AG09319 (cell line): ENCODE measurements around the gene NSD1.
A peak's percentile ranks its signal among the peaks of the same experiment; 100 is the strongest.

Experiments
- DNase-seq: peaks from one replicate; pipeline ENCODE4 v3.0.0-alpha.2; 2010; ENCODE audit warnings: low read depth; ENCODE audit errors: extremely low read depth
- TF ChIP-seq, protein P1 (sequence below): IDR thresholded peaks from 2 replicates; pipeline ENCODE4 v1.5.1; 2011; ENCODE audit warnings: low read depth, mild to moderate bottlenecking, inconsistent platforms, low read length, moderate library complexity

The NSD1 gene

GRCh38 chr5:177133096-177133852 lies at the start of gene NSD1:
TSS of gene NSD1 (plus strand) at chr5:177133773. CDS start at chr5:177135104, 1,331 bp downstream.
- TF ChIP-seq, protein P1, sequence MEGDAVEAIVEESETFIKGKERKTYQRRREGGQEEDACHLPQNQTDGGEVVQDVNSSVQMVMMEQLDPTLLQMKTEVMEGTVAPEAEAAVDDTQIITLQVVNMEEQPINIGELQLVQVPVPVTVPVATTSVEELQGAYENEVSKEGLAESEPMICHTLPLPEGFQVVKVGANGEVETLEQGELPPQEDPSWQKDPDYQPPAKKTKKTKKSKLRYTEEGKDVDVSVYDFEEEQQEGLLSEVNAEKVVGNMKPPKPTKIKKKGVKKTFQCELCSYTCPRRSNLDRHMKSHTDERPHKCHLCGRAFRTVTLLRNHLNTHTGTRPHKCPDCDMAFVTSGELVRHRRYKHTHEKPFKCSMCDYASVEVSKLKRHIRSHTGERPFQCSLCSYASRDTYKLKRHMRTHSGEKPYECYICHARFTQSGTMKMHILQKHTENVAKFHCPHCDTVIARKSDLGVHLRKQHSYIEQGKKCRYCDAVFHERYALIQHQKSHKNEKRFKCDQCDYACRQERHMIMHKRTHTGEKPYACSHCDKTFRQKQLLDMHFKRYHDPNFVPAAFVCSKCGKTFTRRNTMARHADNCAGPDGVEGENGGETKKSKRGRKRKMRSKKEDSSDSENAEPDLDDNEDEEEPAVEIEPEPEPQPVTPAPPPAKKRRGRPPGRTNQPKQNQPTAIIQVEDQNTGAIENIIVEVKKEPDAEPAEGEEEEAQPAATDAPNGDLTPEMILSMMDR: no peak

DNA sequence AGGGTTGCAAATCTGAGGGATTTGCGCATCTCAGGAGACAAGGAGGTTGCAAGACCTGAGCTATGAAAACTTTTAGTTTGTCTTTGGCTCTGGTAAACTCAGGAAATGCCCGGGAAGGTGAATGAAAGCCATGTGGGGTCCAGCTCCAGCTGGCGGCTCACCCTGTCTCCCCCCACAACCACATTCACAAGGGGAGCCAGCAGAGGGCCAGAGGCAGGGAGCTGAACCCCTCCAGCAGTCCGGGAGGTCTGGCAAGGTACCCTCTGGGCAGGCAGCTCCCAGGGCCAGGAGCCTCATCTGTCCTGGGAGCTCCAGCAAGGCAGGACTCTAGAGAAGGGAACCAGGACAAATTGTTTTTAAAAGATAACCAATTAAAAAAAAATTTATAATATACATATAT lies 49.4 kb upstream of the NSD1 start:
- TF ChIP-seq, protein P1: no peak
- DNase-seq: no peak

More at GRCh38 chr5:177133096-177133852, at the start of gene NSD1:
- peak; percentile 52 for DNase-seq

DNA sequence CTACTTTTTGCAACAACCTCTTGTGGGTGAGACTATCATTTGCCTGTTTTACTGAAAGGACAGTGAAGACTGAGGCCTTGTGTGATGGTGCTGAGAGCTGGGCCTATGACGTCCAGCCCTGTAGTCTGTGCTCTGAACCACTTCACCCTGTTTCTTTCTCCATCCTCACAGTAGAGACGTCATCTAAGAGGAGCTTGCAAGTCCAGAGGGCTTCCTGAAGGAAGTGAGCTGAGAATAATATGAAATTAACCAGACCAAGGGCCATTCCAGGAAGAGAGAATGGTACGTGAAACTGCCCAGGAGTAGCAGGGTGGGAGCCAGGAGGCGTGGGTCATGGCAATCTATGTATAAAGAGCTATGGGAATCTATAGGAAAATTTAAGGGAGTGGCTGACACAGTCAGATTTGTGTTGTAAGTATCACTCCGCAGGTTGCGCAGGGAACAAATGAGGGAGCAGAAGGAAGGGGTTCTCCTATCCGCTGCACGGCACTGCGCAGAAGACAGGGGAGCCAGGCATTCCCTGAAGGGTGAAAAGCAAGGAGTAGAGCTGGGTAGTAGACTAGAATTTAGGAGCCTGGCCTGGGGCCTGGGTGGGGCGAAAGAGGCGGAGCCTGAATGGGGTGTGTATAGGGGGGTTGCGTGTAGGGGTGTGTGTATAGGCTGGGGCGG lies 47.5 kb upstream of the NSD1 start:
- no peak for DNase-seq
- TF ChIP-seq, protein P1: no peak

DNA sequence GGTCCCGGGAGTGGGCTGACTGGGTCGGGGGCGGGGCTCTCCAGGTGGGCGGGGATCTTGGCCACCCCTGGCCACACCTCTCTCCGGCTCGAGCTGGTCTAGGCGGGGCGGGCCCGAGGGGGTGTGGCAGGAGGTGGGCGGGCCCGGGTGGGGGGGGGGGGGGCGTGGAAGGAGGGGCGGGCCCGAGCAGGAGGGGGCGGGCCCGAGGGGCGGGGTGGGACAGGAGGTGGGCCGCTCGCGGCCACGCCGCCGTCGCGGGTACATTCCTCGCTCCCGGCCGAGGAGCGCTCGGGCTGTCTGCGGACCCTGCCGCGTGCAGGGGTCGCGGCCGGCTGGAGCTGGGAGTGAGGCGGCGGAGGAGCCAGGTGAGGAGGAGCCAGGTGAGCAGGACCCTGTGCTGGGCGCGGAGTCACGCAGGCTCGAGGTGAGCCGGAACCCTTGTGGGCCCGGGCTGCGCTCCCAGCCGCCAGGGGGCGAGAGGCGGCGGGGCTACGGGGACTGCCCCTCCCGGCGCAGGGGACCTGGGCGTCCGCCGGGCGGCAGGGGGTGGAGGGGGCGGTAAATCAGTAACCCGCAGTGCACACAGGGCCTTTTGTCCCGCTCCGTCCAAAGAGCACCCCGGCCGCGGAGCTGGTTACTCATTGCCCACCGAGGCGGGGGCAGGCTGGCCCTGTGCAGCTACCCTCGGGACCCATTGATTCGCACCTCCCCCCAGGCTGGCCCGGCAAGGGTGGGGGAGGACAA lies 46.7 kb upstream of the NSD1 start, which contains the start of gene FGFR4:
TSS of gene FGFR4 (plus strand) at position 262 of the 744 bp plus-strand sequence. CDS start 2,688 bp downstream, outside the sequence.
- no peak for DNase-seq
- TF ChIP-seq, protein P1: peak; percentile 35

- TF ChIP-seq, protein P1: no peak
- no peak for DNase-seq
Observed at GRCh38 chr5:177087398-177088005, 46.1 kb upstream of the NSD1 start.

DNA sequence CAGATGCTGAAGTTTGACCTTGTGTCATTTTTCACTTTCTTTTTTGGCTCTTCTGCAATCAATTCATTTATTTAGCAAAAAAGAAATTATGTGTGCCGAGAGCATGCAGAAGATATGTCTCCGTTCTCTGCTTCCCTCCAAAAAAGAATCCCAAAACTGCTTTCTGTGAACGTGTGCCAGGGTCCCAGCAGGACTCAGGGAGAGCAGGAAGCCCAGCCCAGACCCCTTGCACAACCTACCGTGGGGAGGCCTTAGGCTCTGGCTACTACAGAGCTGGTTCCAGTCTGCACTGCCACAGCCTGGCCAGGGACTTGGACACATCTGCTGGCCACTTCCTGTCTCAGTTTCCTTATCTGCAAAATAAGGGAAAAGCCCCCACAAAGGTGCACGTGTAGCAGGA lies 44.4 kb upstream of the NSD1 start:
- TF ChIP-seq, protein P1: no peak

More for the DNA sequence above, 44.4 kb upstream of the NSD1 start:
- DNase-seq: no peak
